Esophagus squamous epithelium (tissue), 5 donors: ENCODE measurements around the gene CYB561D2. TPM values are rescaled to one million over a fixed set of nuclear protein-coding genes. Genes with fewer than 3 reads are reported as not detected.
A peak's percentile ranks its signal among the peaks of the same experiment; 100 is the strongest.

Experiments used
- DNase-seq: peaks from one replicate; lab custom pipeline; 2025; lab: John Stamatoyannopoulos, UW
- H3K27ac ChIP-seq, 4 donors: fragments of 200-600 bp; sonication (generic); one replicate each; pipeline ENCODE4 v1.5.1; 2016 to 2019; ENCODE audit warnings: mild to moderate bottlenecking in 1 of 4
- H3K27me3 ChIP-seq, 4 donors: fragments of 200-600 bp; sonication (generic); 1 replicate in 3 of 4; 2 replicates in 1 of 4; pipeline versions ENCODE4 v1.5.1 to v1.6.0; 2017 to 2021; ENCODE audit warnings: antibody characterized with exemption in 1 of 4
- H3K36me3 ChIP-seq, 3 donors: fragments of 200-600 bp; sonication (generic); one replicate each; pipeline ENCODE4 v1.5.1; 2016 to 2019
- H3K4me1 ChIP-seq, 3 donors: fragments of 200-600 bp; sonication (generic); one replicate each; pipeline ENCODE4 v1.5.1; 2017 to 2019
- H3K4me3 ChIP-seq, 4 donors: fragments of 200-600 bp; sonication (generic); 1 replicate in 3 of 4; 2 replicates in 1 of 4; pipeline ENCODE4 v1.5.1; 2016 to 2019; ENCODE audit warnings: mild to moderate bottlenecking in 2 of 4, moderate library complexity in 1 of 4
- H3K9me3 ChIP-seq, 3 donors: fragments of 200-600 bp; sonication (generic); one replicate each; pipeline ENCODE4 v1.5.1; 2016 to 2019
- CTCF ChIP-seq, 6 experiments: fragments of 450-650 bp in 4 of 6; fragments of 200-600 bp in 2 of 6; sonication (generic) in 2 of 6; IDR thresholded peaks; one replicate each; pipeline ENCODE4 v1.5.1; 2016 to 2019; ENCODE audit warnings: antibody characterized with exemption in 6 of 6, mild to moderate bottlenecking in 4 of 6, moderate library complexity in 4 of 6
- POLR2A ChIP-seq, 4 donors: fragments of 450-650 bp; IDR thresholded peaks; one replicate each; pipeline ENCODE4 v1.6.1; 2017; ENCODE audit warnings: antibody characterized with exemption in 4 of 4, mild to moderate bottlenecking in 4 of 4, moderate library complexity in 3 of 4
- WGBS, 2 donors: methylation state at CpG; one replicate each; pipeline ENCODE4 v1.1.5; 2018; 5-methylcytosine and 5-hydroxymethylcytosine counted together
- intact Hi-C: fragments of 100-400 bp; cut with DNase I; formaldehyde crosslinking; loops from one replicate; pipeline ENCODE4 v1.15.0; 2022
- total RNA-seq, 4 donors: library from RNA; depleted of rRNA; stranded (reverse); fragments of >200 nt; gene quantifications; one replicate each; pipeline ENCODE4 v1.1.0, GENCODE V29; 2016
- donor health status: DM: yes; HTN: yes; CAD: no.

Gene CYB561D2
- total RNA-seq, 4 donors from 2014 or later, result 18.1 to 21.9 (median 20.5) TPM

DNA sequence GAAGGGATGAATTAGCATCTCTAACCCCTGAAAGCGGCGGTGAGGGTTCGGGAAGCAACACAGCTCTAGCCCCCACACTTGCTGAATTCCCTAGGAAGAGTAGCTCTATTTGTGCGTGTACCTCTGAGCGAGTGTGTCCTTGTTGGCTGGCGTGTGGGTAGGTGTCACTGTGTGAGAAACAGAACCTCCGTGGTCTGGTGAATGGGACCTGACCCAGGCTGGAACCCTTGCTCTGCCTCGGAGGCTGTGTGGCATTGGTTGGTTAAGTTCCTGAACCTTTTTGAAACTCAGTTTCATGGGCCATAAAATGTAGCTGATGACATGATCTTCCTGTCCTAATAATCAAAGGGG is 9.1 kb downstream of the CYB561D2 start:
- intact Hi-C loops, result no loop called here
- Histone ChIP-seq H3K4me1 (peaks cover 39 to 55% (median 43%) of the 10 kb centered on the region in 3 donors), H3K36me3 (peaks cover 7 to 38% (median 10%) of the 10 kb centered on the region in 3 donors), H3K27me3 (no peaks in the 10 kb centered on the region), H3K9me3 (no peaks in the 10 kb centered on the region), H3K4me3 (peak overlapping the region in 3 of 4 donors; percentile 85 to 98 (median 89)), H3K27ac (peak overlapping the region in 1 of 4 donors; percentile 94)
- DNase-seq, result no peak
- 14 to 46% methylated on average over 5 to 8 of the region's 8 CpGs for WGBS, 2 donors
- TF ChIP-seq CTCF (IDR thresholded peaks at IDR 0.05) (no peak), POLR2A (IDR thresholded peaks at IDR 0.05) (no peak)

DNA sequence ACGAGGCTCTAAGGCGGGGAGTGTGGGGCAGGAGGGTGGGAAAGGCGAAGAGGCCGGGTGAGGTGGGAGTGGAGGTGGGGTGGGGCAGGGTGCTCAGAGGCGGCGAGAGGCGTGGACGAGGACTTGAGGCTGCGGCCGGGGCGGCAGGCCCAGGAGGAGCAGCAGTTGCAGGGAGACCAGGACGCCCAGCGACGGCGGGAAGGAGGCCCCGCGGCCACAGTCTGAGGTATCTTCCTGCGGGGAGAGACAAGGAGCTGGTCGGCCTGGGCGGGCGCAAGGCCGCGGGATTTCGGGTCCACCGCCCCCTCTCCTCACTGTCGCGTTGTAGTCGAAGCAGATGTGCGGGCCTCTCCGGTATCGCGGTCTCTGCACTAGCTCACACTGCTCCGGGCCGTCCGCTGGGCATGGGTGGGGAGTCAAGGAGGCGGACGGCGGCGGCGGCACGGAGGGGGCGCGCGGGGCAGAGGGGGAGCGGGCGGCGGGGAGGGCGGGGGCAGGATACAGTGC is 14.0 kb downstream of the CYB561D2 start:
- Histone ChIP-seq H3K4me3 (peak overlapping the region; percentile 38 to 80 (median 62)), H3K36me3 (no peaks in the 10 kb centered on the region), H3K9me3 (no peaks in the 10 kb centered on the region), H3K27ac (peak overlapping the region in 3 of 4 donors; percentile 59 to 82 (median 73)), H3K27me3 (peaks cover 0 to under 1% (median 0%) of the 10 kb centered on the region in 4 donors), H3K4me1 (peaks cover 10 to 27% (median 15%) of the 10 kb centered on the region in 3 donors)
- intact Hi-C loops, result no loop called here
- 0 to 8% methylated on average over 1 to 23 of the region's 48 CpGs for WGBS, 2 donors
- DNase-seq, result no peak
- no peak for TF ChIP-seq POLR2A (IDR thresholded peaks at IDR 0.05)
- TF ChIP-seq CTCF (IDR thresholded peaks at IDR 0.05), result no peak

DNA sequence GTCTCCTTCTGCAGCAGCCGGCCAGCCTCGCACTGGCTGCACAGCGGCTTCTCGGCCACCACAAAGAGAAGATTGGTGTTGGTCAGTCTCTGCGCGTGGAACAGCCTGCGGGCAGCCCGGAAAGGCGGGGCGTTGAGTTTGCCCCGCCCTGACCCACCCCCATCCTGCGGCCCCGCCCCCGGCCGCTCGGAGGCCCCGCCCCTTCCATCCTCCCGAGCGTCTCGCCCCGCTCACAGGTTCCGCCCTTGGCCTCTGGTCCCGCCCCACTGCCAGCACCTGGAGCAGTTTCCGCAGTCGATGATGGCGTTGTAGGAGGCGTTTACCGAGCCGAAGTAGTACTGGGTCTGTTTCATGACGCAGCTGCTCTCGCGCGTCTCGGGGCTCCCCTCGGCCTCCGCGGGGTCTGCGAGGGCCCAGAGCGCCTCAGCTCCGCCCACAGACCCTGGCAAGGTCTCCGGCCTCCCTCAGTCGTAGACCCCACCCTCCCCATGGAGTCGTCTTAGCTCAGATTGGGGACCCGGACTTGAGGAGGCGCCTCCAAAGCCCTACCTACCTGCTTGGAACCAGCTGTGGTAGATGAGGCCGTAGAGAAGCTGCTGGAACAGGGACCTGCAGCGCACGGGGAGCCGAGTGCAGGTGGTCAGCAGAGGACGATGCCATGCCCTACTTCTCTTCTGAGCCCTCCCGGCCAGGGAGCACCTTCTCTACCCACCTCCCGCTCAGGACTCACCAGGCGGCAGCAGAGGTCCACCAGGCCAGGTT is 14.6 kb downstream of the CYB561D2 start:
- peaks cover 10 to 23% (median 13%) of the 10 kb centered on the region in 3 donors for H3K4me1 ChIP-seq
- peaks cover 0 to 6% (median 0%) of the 10 kb centered on the region in 4 donors for H3K27me3 ChIP-seq
- WGBS, 2 donors, result 18% methylated on average over 9 of the region's 53 CpGs; no CpG with 5 or more reads in 1 of the 2 donors
- H3K4me3 ChIP-seq, result peak overlapping the region; percentile 38 to 80 (median 62)
- no peak for TF ChIP-seq CTCF (IDR thresholded peaks at IDR 0.05)
- peak in 3 of 4 donors; percentile 19 to 61 (median 41) for TF ChIP-seq POLR2A (IDR thresholded peaks at IDR 0.05)
- H3K9me3 ChIP-seq, result no peaks in the 10 kb centered on the region
- no peaks in the 10 kb centered on the region for H3K36me3 ChIP-seq
- peak; percentile 50 for DNase-seq
- H3K27ac ChIP-seq, result peak overlapping the region; percentile 59 to 82 (median 72)
- intact Hi-C loops, result no loop called here

- TF ChIP-seq CTCF (IDR thresholded peaks at IDR 0.05) (no peak), POLR2A (IDR thresholded peaks at IDR 0.05) (no peak)
- Histone ChIP-seq H3K9me3 (no peaks in the 10 kb centered on the region), H3K36me3 (no peaks in the 10 kb centered on the region), H3K27me3 (peaks cover 0 to 6% (median 0%) of the 10 kb centered on the region in 4 donors), H3K4me1 (peaks cover 10 to 23% (median 13%) of the 10 kb centered on the region in 3 donors), H3K27ac (peak overlapping the region in 1 of 4 donors; percentile 82), H3K4me3 (peak overlapping the region; percentile 38 to 80 (median 62))
- intact Hi-C loops, result no loop called here
- 64 to 74% methylated on average over 2 to 5 of the region's 5 CpGs for WGBS, 2 donors
- DNase-seq, result no peak
Observed at GRCh38 chr3:50365842-50366220, 15.2 kb downstream of the CYB561D2 start.
